Astrocyte (in vitro differentiated cells and primary cell): ENCODE results near the gene KLHL18. TPM values are rescaled to one million over a fixed set of nuclear protein-coding genes. Genes with fewer than 3 reads are reported as not detected.

Experiments used
- DNase-seq: peaks from one replicate; pipeline ENCODE4 v3.0.0-alpha.2; 2010; ENCODE audit warnings: low read depth
- FAIRE-seq: peaks from 2 replicates; lab custom pipeline; 2011; peaks lifted over from hg19 to GRCh38; lab: Jason Lieb, UNC
- H2AFZ ChIP-seq: 2 replicates; pipeline ENCODE4 v1.6.0; 2012; ENCODE audit warnings: low read depth, low read length, inconsistent platforms
- H3K27ac ChIP-seq: 2 replicates; pipeline ENCODE4 v1.5.1; 2011; ENCODE audit warnings: low read depth, low read length, inconsistent platforms
- H3K27me3 ChIP-seq: 2 replicates; pipeline ENCODE4 v1.6.0; 2011; ENCODE audit warnings: low read length, inconsistent platforms; ENCODE audit not compliant: insufficient read depth
- H3K36me3 ChIP-seq: 2 replicates; pipeline ENCODE4 v1.5.1; 2011; ENCODE audit warnings: low read length, inconsistent platforms; ENCODE audit not compliant: insufficient read depth
- H3K4me1 ChIP-seq: 2 replicates; pipeline ENCODE4 v1.5.1; 2011; ENCODE audit warnings: low read length, inconsistent platforms; ENCODE audit not compliant: insufficient read depth
- H3K4me2 ChIP-seq: 2 replicates; pipeline ENCODE4 v1.6.0; 2012; ENCODE audit warnings: low read length, inconsistent platforms
- H3K4me3 ChIP-seq: 2 replicates; pipeline ENCODE4 v1.5.1; 2011; ENCODE audit warnings: low read depth, mild to moderate bottlenecking, low read length, inconsistent platforms; ENCODE audit not compliant: insufficient read depth
- H3K79me2 ChIP-seq: 2 replicates; pipeline ENCODE4 v1.6.0; 2012; ENCODE audit warnings: mild to moderate bottlenecking, low read length, inconsistent platforms; ENCODE audit not compliant: insufficient read depth
- H3K9ac ChIP-seq: 2 replicates; pipeline ENCODE4 v1.6.0; 2012; ENCODE audit warnings: mild to moderate bottlenecking, low read length, inconsistent platforms
- H3K9me3 ChIP-seq: 2 replicates; pipeline ENCODE4 v1.5.1; 2012; ENCODE audit warnings: low read depth, mild to moderate bottlenecking, low read length, inconsistent platforms; ENCODE audit not compliant: insufficient read depth
- H4K20me1 ChIP-seq: 2 replicates; pipeline ENCODE4 v1.6.0; 2012; ENCODE audit warnings: low read length, inconsistent platforms; ENCODE audit not compliant: insufficient read depth
- H3K27ac Mint-ChIP-seq: one replicate; pipeline ENCODE4 v1.8.0; 2021; ENCODE audit warnings: mild to moderate bottlenecking, mixed read lengths; ENCODE audit not compliant: unreplicated experiment
- H3K27me3 Mint-ChIP-seq: one replicate; pipeline ENCODE4 v1.8.0; 2021; ENCODE audit warnings: low read depth, mixed read lengths; ENCODE audit not compliant: unreplicated experiment
- H3K36me3 Mint-ChIP-seq: one replicate; pipeline ENCODE4 v1.8.0; 2021; ENCODE audit warnings: low read depth, mixed read lengths; ENCODE audit not compliant: unreplicated experiment
- H3K4me1 Mint-ChIP-seq: one replicate; pipeline ENCODE4 v1.8.0; 2021; ENCODE audit warnings: low read depth, mixed read lengths; ENCODE audit not compliant: unreplicated experiment
- H3K4me3 Mint-ChIP-seq: one replicate; pipeline ENCODE4 v1.8.0; 2021; ENCODE audit warnings: mild to moderate bottlenecking, moderate library complexity, mixed read lengths; ENCODE audit not compliant: unreplicated experiment
- H3K9me3 Mint-ChIP-seq: one replicate; pipeline ENCODE4 v1.8.0; 2021; ENCODE audit warnings: mild to moderate bottlenecking, mixed read lengths; ENCODE audit not compliant: unreplicated experiment
- EZH2 ChIP-seq: IDR thresholded peaks from 2 replicates; pipeline ENCODE4 v1.6.1; 2012; ENCODE audit warnings: mild to moderate bottlenecking, low read length, inconsistent platforms; ENCODE audit not compliant: insufficient read depth
- total RNA-seq: library from RNA; stranded (reverse); gene quantifications from 2 replicates; pipeline ENCODE4 v1.2.1, GENCODE V29; 2021
- TF ChIP-seq, protein P1 (sequence below): IDR thresholded peaks from 2 replicates; pipeline ENCODE4 v1.5.1; 2011; ENCODE audit warnings: low read depth, mild to moderate bottlenecking, inconsistent platforms, low read length, moderate library complexity; ENCODE audit not compliant: insufficient read depth

KLHL18 gene
- total RNA-seq, 1 donor from 2014 or later = 53.2 TPM

DNA sequence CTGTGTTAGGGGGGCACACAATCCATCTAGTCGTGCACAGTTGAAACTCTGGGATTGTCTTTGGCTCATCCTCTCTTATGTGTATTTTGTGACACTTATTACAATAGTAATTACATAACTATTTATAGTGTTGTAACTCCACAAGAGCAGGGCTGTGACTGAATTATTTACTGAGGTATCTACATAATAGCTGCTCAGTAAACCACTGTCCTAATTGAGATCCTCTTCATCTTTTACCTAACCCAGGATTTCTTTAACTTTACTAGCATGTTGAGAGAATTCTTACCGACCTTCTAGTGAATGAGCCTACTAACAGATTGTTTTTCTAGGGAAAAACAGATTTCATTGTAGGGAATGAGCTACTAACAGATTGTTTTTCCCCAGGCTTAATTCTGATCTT lies 11.1 kb downstream of the KLHL18 start:
- no peak for TF ChIP-seq EZH2
- TF ChIP-seq, protein P1, sequence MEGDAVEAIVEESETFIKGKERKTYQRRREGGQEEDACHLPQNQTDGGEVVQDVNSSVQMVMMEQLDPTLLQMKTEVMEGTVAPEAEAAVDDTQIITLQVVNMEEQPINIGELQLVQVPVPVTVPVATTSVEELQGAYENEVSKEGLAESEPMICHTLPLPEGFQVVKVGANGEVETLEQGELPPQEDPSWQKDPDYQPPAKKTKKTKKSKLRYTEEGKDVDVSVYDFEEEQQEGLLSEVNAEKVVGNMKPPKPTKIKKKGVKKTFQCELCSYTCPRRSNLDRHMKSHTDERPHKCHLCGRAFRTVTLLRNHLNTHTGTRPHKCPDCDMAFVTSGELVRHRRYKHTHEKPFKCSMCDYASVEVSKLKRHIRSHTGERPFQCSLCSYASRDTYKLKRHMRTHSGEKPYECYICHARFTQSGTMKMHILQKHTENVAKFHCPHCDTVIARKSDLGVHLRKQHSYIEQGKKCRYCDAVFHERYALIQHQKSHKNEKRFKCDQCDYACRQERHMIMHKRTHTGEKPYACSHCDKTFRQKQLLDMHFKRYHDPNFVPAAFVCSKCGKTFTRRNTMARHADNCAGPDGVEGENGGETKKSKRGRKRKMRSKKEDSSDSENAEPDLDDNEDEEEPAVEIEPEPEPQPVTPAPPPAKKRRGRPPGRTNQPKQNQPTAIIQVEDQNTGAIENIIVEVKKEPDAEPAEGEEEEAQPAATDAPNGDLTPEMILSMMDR = no peak
- H3K4me3 Mint-ChIP-seq = no peak overlapping the region

DNA sequence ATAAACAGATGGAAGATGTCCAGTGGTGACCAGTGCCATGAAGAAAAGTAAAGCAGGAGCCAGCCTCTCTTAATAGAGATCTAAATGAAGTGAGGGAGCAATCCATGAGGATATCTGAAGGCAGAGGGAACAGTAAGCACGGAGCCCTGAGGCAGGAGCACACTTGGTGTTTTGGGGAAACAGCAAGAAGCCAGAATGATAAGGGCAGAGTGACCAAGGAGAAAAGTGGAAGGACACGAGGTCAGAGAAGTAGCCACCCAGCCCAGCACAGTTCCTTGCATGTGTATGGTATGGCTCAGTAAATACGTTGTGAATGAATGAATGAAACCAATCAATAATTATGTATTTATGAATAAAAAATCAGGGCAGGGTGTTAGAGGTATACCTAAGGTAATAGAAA lies 11.6 kb downstream of the KLHL18 start:
- H3K4me3 ChIP-seq = no peak overlapping the region
- Mint-ChIP-seq H3K27ac (no peak overlapping the region), H3K4me3 (no peak overlapping the region), H3K9me3 (no peaks in the 10 kb centered on the region), H3K36me3 (peaks cover 15% of the 10 kb centered on the region), H3K27me3 (no peaks in the 10 kb centered on the region), H3K4me1 (peaks cover 11% of the 10 kb centered on the region)
- DNase-seq (no peak), FAIRE-seq (no peak)
- no peaks in the 10 kb centered on the region for H3K9me3 ChIP-seq
- H2AFZ ChIP-seq = no peak overlapping the region
- peaks cover 85% of the 10 kb centered on the region for H3K79me2 ChIP-seq
- no peak overlapping the region for H3K27ac ChIP-seq
- H3K4me1 ChIP-seq = no peaks in the 10 kb centered on the region
- no peaks in the 10 kb centered on the region for H3K27me3 ChIP-seq
- no peak overlapping the region for H3K9ac ChIP-seq
- H3K36me3 ChIP-seq = no peaks in the 10 kb centered on the region
- H3K4me2 ChIP-seq = no peak overlapping the region
- peaks cover 84% of the 10 kb centered on the region for H4K20me1 ChIP-seq
- TF ChIP-seq EZH2 = no peak
- TF ChIP-seq, protein P1 = no peak

More for the DNA sequence above, 11.1 kb downstream of the KLHL18 start:
- Mint-ChIP-seq H3K27me3 (no peaks in the 10 kb centered on the region), H3K27ac (no peak overlapping the region), H3K36me3 (peaks cover 16% of the 10 kb centered on the region), H3K9me3 (no peaks in the 10 kb centered on the region), H3K4me1 (peaks cover 11% of the 10 kb centered on the region)
- Histone ChIP-seq H3K4me2 (no peak overlapping the region), H2AFZ (no peak overlapping the region), H3K27me3 (no peaks in the 10 kb centered on the region), H3K9ac (no peak overlapping the region), H4K20me1 (peaks cover 84% of the 10 kb centered on the region), H3K27ac (no peak overlapping the region), H3K4me3 (no peak overlapping the region), H3K79me2 (peaks cover 85% of the 10 kb centered on the region), H3K36me3 (no peaks in the 10 kb centered on the region), H3K9me3 (no peaks in the 10 kb centered on the region), H3K4me1 (no peaks in the 10 kb centered on the region)
- no peak for DNase-seq
- no peak for FAIRE-seq

DNA sequence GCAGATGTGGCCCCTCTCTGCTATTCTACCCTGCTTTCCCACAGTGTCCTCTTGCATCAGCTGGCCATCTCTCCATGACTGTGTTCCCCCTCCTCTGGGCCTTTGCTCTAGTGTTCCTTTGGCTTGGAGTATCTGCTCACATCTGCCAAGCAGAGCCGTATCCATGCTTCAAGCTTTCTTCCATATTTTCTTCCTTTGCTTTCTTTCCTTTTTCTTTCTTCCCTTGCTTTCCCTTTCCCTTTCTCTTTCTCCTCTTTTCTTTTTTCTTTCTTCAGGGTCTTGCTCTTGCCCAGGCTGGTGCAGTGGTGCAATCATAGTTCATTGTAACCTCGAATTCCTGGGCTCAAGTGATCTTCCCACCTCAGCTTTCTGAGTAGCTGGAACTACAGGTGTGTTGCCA lies 12.6 kb downstream of the KLHL18 start:
- peaks cover 11% of the 10 kb centered on the region for H3K4me1 Mint-ChIP-seq
- Histone ChIP-seq H3K27me3 (no peaks in the 10 kb centered on the region), H3K9me3 (no peaks in the 10 kb centered on the region), H3K79me2 (peaks cover 79% of the 10 kb centered on the region), H4K20me1 (peaks cover 78% of the 10 kb centered on the region), H3K4me1 (no peaks in the 10 kb centered on the region), H3K27ac (no peak overlapping the region), H3K9ac (no peak overlapping the region), H3K4me3 (no peak overlapping the region), H3K36me3 (no peaks in the 10 kb centered on the region), H3K4me2 (no peak overlapping the region), H2AFZ (no peak overlapping the region)
- H3K27me3 Mint-ChIP-seq = no peaks in the 10 kb centered on the region
- no peaks in the 10 kb centered on the region for H3K9me3 Mint-ChIP-seq
- no peak overlapping the region for H3K4me3 Mint-ChIP-seq
- H3K27ac Mint-ChIP-seq = no peak overlapping the region
- H3K36me3 Mint-ChIP-seq = peaks cover 11% of the 10 kb centered on the region
- FAIRE-seq (no peak), DNase-seq (no peak)
- no peak for TF ChIP-seq EZH2
- TF ChIP-seq, protein P1 = no peak
